Activated CD8-positive, alpha-beta memory T cell treated with anti-CD3 and anti-CD28 coated beads, Interleukin-2, amount 10 ng/mL, durations not matched to agents 7 days and 5 days (primary cell): ENCODE measurements around the gene TMEM25. TPM values are rescaled to one million over a fixed set of nuclear protein-coding genes. Genes with fewer than 3 reads are reported as not detected.
"Not testable (repeated sequence)": the region's sequence is repeated elsewhere in the genome, so short reads cannot be mapped to it uniquely, and the experiment has no call there.

ENCODE experiments used
- ATAC-seq: fragments of 150-1000 bp; cut with Tn5 transposase; one replicate; pipeline ENCODE4 v1.10.0; 2021; ENCODE audit warnings: moderate library complexity
- CTCF ChIA-PET: fragments of 350-600 bp; sonication (Branson Sonifier 250); formaldehyde crosslinking; loops from one replicate; lab custom pipeline; 2021; ENCODE audit warnings: antibody characterized with exemption; lab: Charles Lee
- DNase-seq: peaks from one replicate; pipeline ENCODE4 v3.0.0-alpha.2; 2020
- H3K27ac Mint-ChIP-seq: one replicate; pipeline ENCODE4 v1.8.0; 2021; ENCODE audit warnings: mild to moderate bottlenecking, mixed read lengths
- H3K27me3 Mint-ChIP-seq: one replicate; pipeline ENCODE4 v1.8.0; 2021; ENCODE audit warnings: mixed read lengths
- H3K36me3 Mint-ChIP-seq: one replicate; pipeline ENCODE4 v1.8.0; 2021; ENCODE audit warnings: mild to moderate bottlenecking, mixed read lengths
- H3K4me1 Mint-ChIP-seq: one replicate; pipeline ENCODE4 v1.8.0; 2021; ENCODE audit warnings: mixed read lengths
- H3K4me3 Mint-ChIP-seq: one replicate; pipeline ENCODE4 v1.8.0; 2021; ENCODE audit warnings: mild to moderate bottlenecking, moderate library complexity, mixed read lengths
- H3K9me3 Mint-ChIP-seq: one replicate; pipeline ENCODE4 v1.8.0; 2022; ENCODE audit warnings: low read depth, mixed read lengths
- total RNA-seq, 2 experiments: library from RNA; stranded (reverse); gene quantifications; one replicate each; pipeline ENCODE4 v1.2.3, GENCODE V29; 2021

The TMEM25 gene
- total RNA-seq, 2 experiments from 2014 or later: 8.4 to 8.6 TPM

GRCh38 chr11:118572981-118573550, 42.1 kb downstream of the TMEM25 start:
- H3K4me1 Mint-ChIP-seq: peaks cover 52% of the 10 kb centered on the region
- H3K9me3 Mint-ChIP-seq: no peaks in the 10 kb centered on the region

GRCh38 chr11:118574636-118575035, 43.6 kb downstream of the TMEM25 start:
- DNase-seq (no peak), ATAC-seq (no peak)
- H3K4me3 Mint-ChIP-seq: no peak overlapping the region
- peaks cover 17% of the 10 kb centered on the region for H3K36me3 Mint-ChIP-seq
- no peak overlapping the region for H3K27ac Mint-ChIP-seq
- no peaks in the 10 kb centered on the region for H3K9me3 Mint-ChIP-seq
- no peaks in the 10 kb centered on the region for H3K27me3 Mint-ChIP-seq
- CTCF ChIA-PET: interaction anchor here (2.6 kb wide), 1 partner anchor 21 kb away, joined by 7 read pairs; no protein-coding TSS in a partner anchor
- H3K4me1 Mint-ChIP-seq: peaks cover 53% of the 10 kb centered on the region

More at GRCh38 chr11:118572981-118573550, 42.1 kb downstream of the TMEM25 start:
- ATAC-seq (peak; percentile 58), DNase-seq (peak; percentile 54)
- peaks cover 17% of the 10 kb centered on the region for H3K36me3 Mint-ChIP-seq
- H3K4me3 Mint-ChIP-seq: peak overlapping the region; percentile 90
- no peaks in the 10 kb centered on the region for H3K27me3 Mint-ChIP-seq
- CTCF ChIA-PET: interaction anchor here (0.9 to 2.6 kb wide), 6 partner anchors 20 to 402 kb away, joined by 3 to 7 read pairs (median 3); no protein-coding TSS in a partner anchor
- H3K27ac Mint-ChIP-seq: peak overlapping the region; percentile 94

- CTCF ChIA-PET: interaction anchor here (0.7 kb wide), 1 partner anchor 13 kb away, joined by 3 read pairs; no protein-coding TSS in a partner anchor
- H3K4me1 Mint-ChIP-seq: peaks cover 41% of the 10 kb centered on the region
- H3K27me3 Mint-ChIP-seq, ATAC-seq, DNase-seq, H3K27ac Mint-ChIP-seq, H3K9me3 Mint-ChIP-seq, H3K4me3 Mint-ChIP-seq: not testable (repeated sequence)
- peaks cover 27% of the 10 kb centered on the region for H3K36me3 Mint-ChIP-seq
These were observed 47.0 kb downstream of the TMEM25 start for GRCh38 chr11:118577995-118578394.

GRCh38 chr11:118581057-118581456, 50.1 kb downstream of the TMEM25 start:
- Mint-ChIP-seq H3K27ac (no peak overlapping the region), H3K9me3 (no peaks in the 10 kb centered on the region), H3K27me3 (no peaks in the 10 kb centered on the region), H3K36me3 (peaks cover 42% of the 10 kb centered on the region), H3K4me3 (no peak overlapping the region), H3K4me1 (peaks cover 13% of the 10 kb centered on the region)
- ATAC-seq (no peak), DNase-seq (no peak)
- CTCF ChIA-PET: interaction anchor here (0.7 kb wide), 1 partner anchor 14 kb away, joined by 3 read pairs; no protein-coding TSS in a partner anchor

Other genes with a start within 250 kb of the TMEM25 start
- 100 to 1,000 TPM; 526 to 535 TPM for gene CD3E, start 226.5 kb upstream of the TMEM25 start, total RNA-seq
- gene CD3D, start 188.5 kb upstream of the TMEM25 start, total RNA-seq: 100 to 1,000 TPM; 428 to 526 TPM
- gene CD3G, start 186.8 kb upstream of the TMEM25 start, total RNA-seq: 100 to 1,000 TPM; 192 to 218 TPM
- gene UBE4A, start 171.6 kb upstream of the TMEM25 start, total RNA-seq: 10 to 100 TPM; 43.4 to 47.8 TPM
- gene ATP5MG, start 129.6 kb upstream of the TMEM25 start, total RNA-seq: 100 to 1,000 TPM; 278 to 295 TPM
- gene KMT2A, start 94.7 kb upstream of the TMEM25 start, total RNA-seq: 100 to 1,000 TPM; 116 to 125 TPM
- under 1 TPM; 0.66 to 0.82 TPM for gene TTC36, start 3.7 kb upstream of the TMEM25 start, total RNA-seq
- 10 to 100 TPM; 10.4 to 13.1 TPM for gene IFT46, start 34.7 kb downstream of the TMEM25 start, total RNA-seq
- gene ARCN1, start 41.2 kb downstream of the TMEM25 start, total RNA-seq: 100 to 1,000 TPM in 1 of 2 experiments, 10 to 100 TPM in 1; 98.9 to 130 TPM
- gene PHLDB1, start 76.4 kb downstream of the TMEM25 start, total RNA-seq: 1 to 10 TPM in 1 of 2 experiments, under 1 TPM in 1; 0.91 to 1.3 TPM
- gene TREH, start 148.5 kb downstream of the TMEM25 start, total RNA-seq: not detected